GM12891 (cell line): Measurements from ENCODE around the gene TIGD2.

Experiments
- PAX5 ChIP-seq: IDR thresholded peaks from 2 replicates; pipeline ENCODE4 v1.6.1; 2011; ENCODE audit warnings: low read length, moderate library complexity, mild to moderate bottlenecking; ENCODE audit not compliant: insufficient read depth, severe bottlenecking
- POLR2A ChIP-seq: IDR thresholded peaks from 2 replicates; pipeline ENCODE4 v1.6.1; 2011; ENCODE audit warnings: low read depth, low read length, control low read depth

DNA sequence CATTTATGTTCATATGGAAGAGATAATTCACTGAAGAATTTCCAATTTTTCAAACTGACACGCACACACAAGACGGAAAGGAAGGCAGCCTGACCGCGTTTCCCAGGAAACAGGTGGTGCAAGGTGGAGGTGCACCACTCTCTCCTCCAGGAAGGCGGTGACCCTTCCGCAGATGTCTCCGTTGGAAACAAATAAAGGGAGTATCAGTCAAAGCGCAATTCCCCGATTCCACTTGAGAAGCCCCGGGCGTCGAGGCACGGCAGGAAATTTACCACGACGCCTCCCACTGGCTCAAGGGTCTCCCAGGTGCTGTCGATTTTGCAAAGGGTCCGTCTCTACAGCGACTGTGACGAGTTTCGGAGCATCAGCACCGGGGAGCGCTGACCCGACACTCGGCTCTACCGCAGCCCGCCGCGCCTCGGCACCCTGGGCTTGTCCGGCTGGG is 770 bp upstream of the TIGD2 start:
- no peak for TF ChIP-seq POLR2A
- TF ChIP-seq PAX5, result no peak
